Measurements from ENCODE around the gene SYNE2. TPM values are rescaled to one million over a fixed set of nuclear protein-coding genes. Genes with fewer than 3 reads are reported as not detected.

SYNE2 gene
- total RNA-seq, 1 experiment from 2014 or later = 48.5 TPM

DNA sequence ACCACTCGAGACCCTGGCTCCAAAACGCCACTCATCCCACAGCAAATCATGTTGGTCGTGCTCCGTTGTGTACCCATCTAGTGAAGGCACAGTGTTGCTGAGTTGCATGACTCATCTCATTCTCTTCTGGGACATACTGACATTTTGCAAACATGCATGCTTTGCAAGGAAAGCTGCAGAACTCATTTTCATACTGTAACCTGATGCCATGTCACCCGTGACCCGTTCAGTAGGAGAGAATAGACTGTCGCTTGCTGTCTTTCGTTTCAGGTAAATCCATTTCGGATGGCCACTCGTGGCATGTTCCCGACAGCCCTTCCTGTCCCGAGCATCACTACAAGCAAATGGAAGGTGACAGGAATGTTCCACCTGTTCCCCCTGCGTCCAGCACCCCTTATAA lies 363.2 kb downstream of the SYNE2 start:
- Mint-ChIP-seq H3K36me3 (ENCODE audit: insufficient read depth, unreplicated experiment) (peaks cover 16% of the 10 kb centered on the region), H3K4me3 (ENCODE audit: unreplicated experiment) (no peak overlapping the region), H3K9me3 (ENCODE audit: unreplicated experiment) (no peaks in the 10 kb centered on the region), H3K4me1 (ENCODE audit: low read depth, unreplicated experiment) (peaks cover 12% of the 10 kb centered on the region), H3K27ac (ENCODE audit: unreplicated experiment) (peak overlapping the region; percentile 55), H3K27me3 (ENCODE audit: insufficient read depth, unreplicated experiment) (no peaks in the 10 kb centered on the region)
- Histone ChIP-seq H3K4me1 (peaks cover 27% of the 10 kb centered on the region), H3K36me3 (ENCODE audit: control insufficient read depth, insufficient read depth, low read length) (no peaks in the 10 kb centered on the region; the same call in 1 of the 2 replicates), H3K9me3 (no peaks in the 10 kb centered on the region), H3K27me3 (replicated peaks; ENCODE audit: control insufficient read depth, insufficient read depth, low read length) (no peaks in the 10 kb centered on the region), H3K4me3 (ENCODE audit: low read depth, low read length) (no peak overlapping the region)
- DNase-seq = no peak
- ChIA-PET CTCF (no interaction called here), POLR2A (no interaction called here)
- TF ChIP-seq, protein P1, sequence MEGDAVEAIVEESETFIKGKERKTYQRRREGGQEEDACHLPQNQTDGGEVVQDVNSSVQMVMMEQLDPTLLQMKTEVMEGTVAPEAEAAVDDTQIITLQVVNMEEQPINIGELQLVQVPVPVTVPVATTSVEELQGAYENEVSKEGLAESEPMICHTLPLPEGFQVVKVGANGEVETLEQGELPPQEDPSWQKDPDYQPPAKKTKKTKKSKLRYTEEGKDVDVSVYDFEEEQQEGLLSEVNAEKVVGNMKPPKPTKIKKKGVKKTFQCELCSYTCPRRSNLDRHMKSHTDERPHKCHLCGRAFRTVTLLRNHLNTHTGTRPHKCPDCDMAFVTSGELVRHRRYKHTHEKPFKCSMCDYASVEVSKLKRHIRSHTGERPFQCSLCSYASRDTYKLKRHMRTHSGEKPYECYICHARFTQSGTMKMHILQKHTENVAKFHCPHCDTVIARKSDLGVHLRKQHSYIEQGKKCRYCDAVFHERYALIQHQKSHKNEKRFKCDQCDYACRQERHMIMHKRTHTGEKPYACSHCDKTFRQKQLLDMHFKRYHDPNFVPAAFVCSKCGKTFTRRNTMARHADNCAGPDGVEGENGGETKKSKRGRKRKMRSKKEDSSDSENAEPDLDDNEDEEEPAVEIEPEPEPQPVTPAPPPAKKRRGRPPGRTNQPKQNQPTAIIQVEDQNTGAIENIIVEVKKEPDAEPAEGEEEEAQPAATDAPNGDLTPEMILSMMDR (IDR thresholded peaks at IDR 0.05; ENCODE audit: insufficient read depth in 1 of 2, low read depth in 1 of 2, low read length in 1 of 2, severe bottlenecking in 1 of 2, unreplicated experiment in 1 of 2) = no peak
- BruUV-seq (replicated peaks) = no TSS peak
- intact Hi-C loops (cut with micrococcal nuclease; ENCODE audit: unreplicated experiment) = no loop called here

DNA sequence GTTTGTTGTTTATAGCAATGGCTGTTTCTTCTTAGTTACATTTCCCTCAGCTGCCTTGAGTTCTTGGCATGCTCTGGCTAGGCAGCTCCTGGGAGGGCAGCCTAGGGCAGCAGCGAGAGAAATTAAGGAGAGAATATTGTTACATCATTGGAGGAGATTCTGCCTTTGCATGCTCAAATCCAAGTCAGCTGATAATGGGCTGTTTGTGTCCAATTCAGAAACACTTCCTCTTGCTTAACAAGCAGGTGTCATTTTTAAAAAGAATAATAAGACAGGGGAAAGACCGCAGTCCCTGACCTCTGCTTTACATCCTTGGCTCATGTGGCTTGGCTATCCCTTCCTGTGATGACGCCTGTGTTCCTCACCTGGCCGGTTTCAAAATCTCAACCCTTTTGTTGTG lies 364.5 kb downstream of the SYNE2 start:
- no peaks in the 10 kb centered on the region for H3K27me3 ChIP-seq (replicated peaks; ENCODE audit: control insufficient read depth, insufficient read depth, low read length)
- Mint-ChIP-seq H3K4me3 (ENCODE audit: unreplicated experiment) (no peak overlapping the region), H3K9me3 (ENCODE audit: unreplicated experiment) (no peaks in the 10 kb centered on the region), H3K4me1 (ENCODE audit: low read depth, unreplicated experiment) (peaks cover 12% of the 10 kb centered on the region), H3K27me3 (ENCODE audit: insufficient read depth, unreplicated experiment) (no peaks in the 10 kb centered on the region), H3K27ac (ENCODE audit: unreplicated experiment) (no peak overlapping the region), H3K36me3 (ENCODE audit: insufficient read depth, unreplicated experiment) (peaks cover 22% of the 10 kb centered on the region)
- TF ChIP-seq, protein P1 (IDR thresholded peaks at IDR 0.05; ENCODE audit: insufficient read depth in 1 of 2, low read depth in 1 of 2, low read length in 1 of 2, severe bottlenecking in 1 of 2, unreplicated experiment in 1 of 2) = no peak
- intact Hi-C loops (cut with micrococcal nuclease; ENCODE audit: unreplicated experiment) = no loop called here
- ChIA-PET CTCF (no interaction called here), POLR2A (no interaction called here)
- no peak for DNase-seq
- H3K4me3 ChIP-seq (ENCODE audit: low read depth, low read length) = no peak overlapping the region
- H3K4me1 ChIP-seq = peaks cover 23% of the 10 kb centered on the region
- BruUV-seq (replicated peaks) = no TSS peak
- no peaks in the 10 kb centered on the region; the same call in 1 of the 2 replicates for H3K36me3 ChIP-seq (ENCODE audit: control insufficient read depth, insufficient read depth, low read length)
- H3K9me3 ChIP-seq = no peaks in the 10 kb centered on the region

DNA sequence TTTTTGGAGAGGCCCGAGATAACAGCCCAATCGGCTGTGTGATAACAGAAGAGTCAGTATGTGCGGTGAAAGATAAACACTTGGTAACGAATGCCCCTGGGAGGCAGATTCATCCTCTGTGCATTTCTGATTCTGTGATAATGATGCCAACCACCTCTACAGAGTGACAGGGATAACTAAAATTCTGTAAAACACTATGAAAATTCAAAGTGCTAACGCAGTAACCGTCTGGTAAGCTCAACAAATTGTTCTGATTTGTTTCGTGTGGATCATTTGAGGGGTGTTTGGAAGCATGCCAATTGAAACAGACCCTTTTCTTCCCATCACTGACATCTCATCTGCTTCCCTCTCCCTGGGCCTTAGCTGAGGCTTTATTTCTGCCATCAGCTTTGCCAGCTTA lies 365.0 kb downstream of the SYNE2 start:
- no peaks in the 10 kb centered on the region for H3K9me3 Mint-ChIP-seq (ENCODE audit: unreplicated experiment)
- H3K27me3 ChIP-seq (replicated peaks; ENCODE audit: control insufficient read depth, insufficient read depth, low read length) = no peaks in the 10 kb centered on the region
- BruUV-seq (replicated peaks) = no TSS peak
- intact Hi-C loops (cut with micrococcal nuclease; ENCODE audit: unreplicated experiment) = no loop called here
- no peak overlapping the region for H3K4me3 ChIP-seq (ENCODE audit: low read depth, low read length)
- no peak overlapping the region for H3K4me3 Mint-ChIP-seq (ENCODE audit: unreplicated experiment)
- peaks cover 7% of the 10 kb centered on the region for H3K4me1 Mint-ChIP-seq (ENCODE audit: low read depth, unreplicated experiment)
- no peaks in the 10 kb centered on the region; the same call in 1 of the 2 replicates for H3K36me3 ChIP-seq (ENCODE audit: control insufficient read depth, insufficient read depth, low read length)
- no peaks in the 10 kb centered on the region for H3K9me3 ChIP-seq
- peaks cover 18% of the 10 kb centered on the region for H3K4me1 ChIP-seq
- DNase-seq = no peak
- H3K27me3 Mint-ChIP-seq (ENCODE audit: insufficient read depth, unreplicated experiment) = no peaks in the 10 kb centered on the region
- peaks cover 22% of the 10 kb centered on the region for H3K36me3 Mint-ChIP-seq (ENCODE audit: insufficient read depth, unreplicated experiment)
- no peak overlapping the region for H3K27ac Mint-ChIP-seq (ENCODE audit: unreplicated experiment)
- TF ChIP-seq, protein P1 (IDR thresholded peaks at IDR 0.05; ENCODE audit: insufficient read depth in 1 of 2, low read depth in 1 of 2, low read length in 1 of 2, severe bottlenecking in 1 of 2, unreplicated experiment in 1 of 2) = no peak
- CTCF ChIA-PET = no interaction called here
- POLR2A ChIA-PET = no interaction called here

All from Caco-2 (cell line).